Activated CD8-positive, alpha-beta memory T cell treated with anti-CD3 and anti-CD28 coated beads, Interleukin-2, amount 50 U/mL, for 1 hour (primary cell): ENCODE results near the gene FHIT.

Experiments
- DNase-seq: peaks from one replicate; pipeline ENCODE4 v3.0.0-alpha.2; 2020; ENCODE audit errors: extremely low read depth

Gene FHIT

GRCh38 chr3:60841355-60841754 is 409.9 kb downstream of the FHIT start:
- DNase-seq: no peak

- no peak for DNase-seq
Observed at GRCh38 chr3:60839246-60839645, 412.0 kb downstream of the FHIT start.

- DNase-seq: no peak
Observed at GRCh38 chr3:60835796-60836195, 415.5 kb downstream of the FHIT start.

- DNase-seq: no peak
Observed at GRCh38 chr3:60829058-60829457, 422.2 kb downstream of the FHIT start.

GRCh38 chr3:60827666-60828065 is 423.6 kb downstream of the FHIT start:
- no peak for DNase-seq

GRCh38 chr3:60826511-60826910 is 424.7 kb downstream of the FHIT start:
- DNase-seq: no peak

- DNase-seq: no peak
Observed at GRCh38 chr3:60812502-60812901, 438.8 kb downstream of the FHIT start.

GRCh38 chr3:60810881-60811280 is 440.4 kb downstream of the FHIT start:
- no peak for DNase-seq

GRCh38 chr3:60809857-60810610 is 441.2 kb downstream of the FHIT start:
- DNase-seq: no peak

- DNase-seq: no peak
Observed at GRCh38 chr3:60803216-60804173, 447.8 kb downstream of the FHIT start.

GRCh38 chr3:60801307-60801706 is 449.9 kb downstream of the FHIT start:
- DNase-seq: no peak

- DNase-seq: no peak
Observed at GRCh38 chr3:60798456-60798855, 452.8 kb downstream of the FHIT start.

GRCh38 chr3:60792249-60792852 is 458.9 kb downstream of the FHIT start:
- DNase-seq: no peak

- DNase-seq: no peak
Observed at GRCh38 chr3:60788185-60788584, 463.1 kb downstream of the FHIT start.

- DNase-seq: no peak
Observed at GRCh38 chr3:60781935-60782334, 469.3 kb downstream of the FHIT start.

GRCh38 chr3:60779637-60780036 is 471.6 kb downstream of the FHIT start:
- no peak for DNase-seq

GRCh38 chr3:60775985-60776384 is 475.3 kb downstream of the FHIT start:
- no peak for DNase-seq

- no peak for DNase-seq
Observed at GRCh38 chr3:60774617-60775016, 476.6 kb downstream of the FHIT start.

- no peak for DNase-seq
Observed at GRCh38 chr3:60772584-60772983, 478.7 kb downstream of the FHIT start.

- no peak for DNase-seq
Observed at GRCh38 chr3:60771766-60772165, 479.5 kb downstream of the FHIT start.

- DNase-seq: no peak
Observed at GRCh38 chr3:60770532-60770931, 480.7 kb downstream of the FHIT start.

- DNase-seq: no peak
Observed at GRCh38 chr3:60767536-60767935, 483.7 kb downstream of the FHIT start.
